ENCODE data around the gene ICA1L. TPM values are rescaled to one million over a fixed set of nuclear protein-coding genes. Genes with fewer than 3 reads are reported as not detected.
A peak's percentile ranks its signal among the peaks of the same experiment; 100 is the strongest.

The ICA1L gene
- total and polyA plus RNA-seq, 4 donors = 1.3 to 21.2 (median 5.9) TPM

DNA sequence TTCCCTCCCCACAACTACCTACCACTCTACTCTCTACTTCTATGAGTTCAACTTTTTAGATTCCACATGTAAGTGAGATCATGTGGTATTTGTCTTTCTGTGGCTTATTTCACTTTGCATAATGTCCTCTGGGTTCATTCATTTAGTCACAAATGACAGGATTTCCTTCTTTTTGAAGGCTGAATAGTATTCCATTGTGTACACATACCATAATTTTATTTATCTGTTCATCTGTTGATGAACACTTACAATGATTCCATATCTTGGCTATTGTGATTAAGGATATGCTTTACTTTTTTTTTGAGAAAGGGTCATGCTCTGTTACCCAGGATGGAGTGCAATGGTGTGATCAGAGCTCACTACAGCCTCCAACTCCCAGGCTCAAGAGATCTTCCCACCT, 73.6 kb downstream of the ICA1L start:
- Histone ChIP-seq H3K4me3 (no peak overlapping the region), H3K9ac (ENCODE audit: insufficient read depth in 1 of 2, low read length in 2 of 2) (no peak overlapping the region), H3K27ac (ENCODE audit: low read depth in 1 of 2, low read length in 1 of 2) (no peak overlapping the region), H3K36me3 (ENCODE audit: control insufficient read depth in 4 of 4, insufficient read depth in 4 of 4, low read length in 4 of 4) (peaks cover 0 to 8% (median 2%) of the 10 kb centered on the region in 4 donors), H3K9me3 (ENCODE audit: control insufficient read depth in 4 of 4, insufficient read depth in 3 of 4, low read length in 3 of 4) (peaks cover 0 to 1% (median 0%) of the 10 kb centered on the region in 4 donors), H3K4me1 (ENCODE audit: control insufficient read depth in 5 of 5, insufficient read depth in 5 of 5, low read length in 5 of 5) (no peaks in the 10 kb centered on the region), H3K27me3 (ENCODE audit: control insufficient read depth in 3 of 3, insufficient read depth in 3 of 3, low read length in 2 of 3) (no peaks in the 10 kb centered on the region)
- no peak for TF ChIP-seq CTCF (IDR thresholded peaks at IDR 0.05; ENCODE audit: control extremely low read depth, extremely low read depth)
- DNase-seq (no peak), ATAC-seq (ENCODE audit: insufficient read depth, low FRiP score) (no peak)

GRCh38 chr2:202790676-202791075, 80.9 kb downstream of the ICA1L start:
- no peak overlapping the region for H3K4me3 ChIP-seq
- no peak overlapping the region for H3K27ac ChIP-seq (ENCODE audit: low read depth in 1 of 2, low read length in 1 of 2)
- WGBS, 2 donors = 97 to 98% methylated on average over 2 of the region's 2 CpGs
- no peak for DNase-seq
- H3K9me3 ChIP-seq (ENCODE audit: control insufficient read depth in 4 of 4, insufficient read depth in 3 of 4, low read length in 3 of 4) = no peaks in the 10 kb centered on the region
- peaks cover 2 to 9% (median 7%) of the 10 kb centered on the region in 4 donors for H3K36me3 ChIP-seq (ENCODE audit: control insufficient read depth in 4 of 4, insufficient read depth in 4 of 4, low read length in 4 of 4)
- no peaks in the 10 kb centered on the region for H3K27me3 ChIP-seq (ENCODE audit: control insufficient read depth in 3 of 3, insufficient read depth in 3 of 3, low read length in 2 of 3)
- no peak for TF ChIP-seq CTCF (IDR thresholded peaks at IDR 0.05; ENCODE audit: control extremely low read depth, extremely low read depth)
- ATAC-seq (ENCODE audit: insufficient read depth, low FRiP score) = no peak
- H3K4me1 ChIP-seq (ENCODE audit: control insufficient read depth in 5 of 5, insufficient read depth in 5 of 5, low read length in 5 of 5) = no peaks in the 10 kb centered on the region
- H3K9ac ChIP-seq (ENCODE audit: insufficient read depth in 1 of 2, low read length in 2 of 2) = no peak overlapping the region

- no peak for TF ChIP-seq CTCF (IDR thresholded peaks at IDR 0.05; ENCODE audit: control extremely low read depth, extremely low read depth)
- DNase-seq = no peak
- ATAC-seq (ENCODE audit: insufficient read depth, low FRiP score) = no peak
- Histone ChIP-seq H3K27me3 (ENCODE audit: control insufficient read depth in 3 of 3, insufficient read depth in 3 of 3, low read length in 2 of 3) (no peaks in the 10 kb centered on the region), H3K9me3 (ENCODE audit: control insufficient read depth in 4 of 4, insufficient read depth in 3 of 4, low read length in 3 of 4) (no peaks in the 10 kb centered on the region), H3K27ac (ENCODE audit: low read depth in 1 of 2, low read length in 1 of 2) (no peak overlapping the region), H3K4me1 (ENCODE audit: control insufficient read depth in 5 of 5, insufficient read depth in 5 of 5, low read length in 5 of 5) (peaks cover 0 to 4% (median 0%) of the 10 kb centered on the region in 5 donors), H3K36me3 (ENCODE audit: control insufficient read depth in 4 of 4, insufficient read depth in 4 of 4, low read length in 4 of 4) (peaks cover 3 to 16% (median 10%) of the 10 kb centered on the region in 4 donors), H3K4me3 (no peak overlapping the region), H3K9ac (ENCODE audit: insufficient read depth in 1 of 2, low read length in 2 of 2) (no peak overlapping the region)
- WGBS, 2 donors = 86 to 94% methylated on average over 2 of the region's 2 CpGs
Observed at GRCh38 chr2:202786842-202787241, 84.7 kb downstream of the ICA1L start.

GRCh38 chr2:202782940-202783558, 88.5 kb downstream of the ICA1L start:
- Histone ChIP-seq H3K9me3 (ENCODE audit: control insufficient read depth in 4 of 4, insufficient read depth in 3 of 4, low read length in 3 of 4) (no peaks in the 10 kb centered on the region), H3K9ac (ENCODE audit: insufficient read depth in 1 of 2, low read length in 2 of 2) (no peak overlapping the region), H3K27ac (ENCODE audit: low read depth in 1 of 2, low read length in 1 of 2) (no peak overlapping the region), H3K4me3 (no peak overlapping the region), H3K36me3 (ENCODE audit: control insufficient read depth in 4 of 4, insufficient read depth in 4 of 4, low read length in 4 of 4) (peaks cover 3 to 31% (median 8%) of the 10 kb centered on the region in 4 donors), H3K27me3 (ENCODE audit: control insufficient read depth in 3 of 3, insufficient read depth in 3 of 3, low read length in 2 of 3) (no peaks in the 10 kb centered on the region), H3K4me1 (ENCODE audit: control insufficient read depth in 5 of 5, insufficient read depth in 5 of 5, low read length in 5 of 5) (peaks cover 0 to 4% (median 0%) of the 10 kb centered on the region in 5 donors)
- peak in 2 of 3 donors; percentile 56 to 80 for DNase-seq
- no peak for TF ChIP-seq CTCF (IDR thresholded peaks at IDR 0.05; ENCODE audit: control extremely low read depth, extremely low read depth)
- no peak for ATAC-seq (ENCODE audit: insufficient read depth, low FRiP score)
- 78 to 79% methylated on average over 3 of the region's 3 CpGs for WGBS, 2 donors

Data from lung (tissue), 12 donors.